GM12878 (cell line): Measurements from ENCODE around the gene ATP2A2. TPM values are rescaled to one million over a fixed set of nuclear protein-coding genes. Genes with fewer than 3 reads are reported as not detected.

Source experiments
- ATAC-seq: fragments of 200-7000 bp; cut with Tn5 transposase; 3 replicates; pipeline ENCODE4 v1.9.1; 2020; ENCODE audit warnings: mild to moderate bottlenecking, moderate library complexity
- BruUV-seq: library from RNA; stranded (reverse); fragments of 400-500 nt; replicated peaks from 2 replicates; lab custom pipeline; 2021; lab: Mats Ljungman, UMichigan
- CTCF ChIA-PET: fragments of 300-600 bp; sonication (Branson Sonifier 250); formaldehyde crosslinking; extraction: SDS; loops from one replicate; lab custom pipeline; 2021; ENCODE audit warnings: inconsistent platforms; lab: Yijun Ruan, JAX
- POLR2A ChIA-PET: fragments of 350-600 bp; formaldehyde crosslinking; extraction: SDS; loops from one replicate; lab custom pipeline; 2021; ENCODE audit warnings: inconsistent platforms; lab: Charles Lee
- RAD21 ChIA-PET: fragments of 300-600 bp; sonication (Branson Sonifier 250); formaldehyde crosslinking; loops from one replicate; lab custom pipeline; 2023; ENCODE audit warnings: antibody characterized with exemption; ENCODE audit not compliant: unreplicated experiment; lab: Charles Lee
- SMC1A ChIA-PET: fragments of 300-600 bp; sonication (Branson Sonifier 250); formaldehyde crosslinking; loops from one replicate; lab custom pipeline; 2023; ENCODE audit not compliant: unreplicated experiment, uncharacterized antibody; lab: Charles Lee
- DNase-seq: peaks from one replicate; pipeline ENCODE4 v3.0.0-alpha.2; 2011; ENCODE audit warnings: low read depth, low spot score
- FAIRE-seq: peaks from 3 replicates; lab custom pipeline; 2011; peaks lifted over from hg19 to GRCh38; lab: Jason Lieb, UNC
- H2AFZ ChIP-seq: 2 replicates; pipeline ENCODE4 v1.6.0; 2011; ENCODE audit warnings: low read depth, low read length, control low read depth; ENCODE audit not compliant: control insufficient read depth
- H3K27ac ChIP-seq: 2 replicates; pipeline ENCODE4 v1.5.1; 2011; ENCODE audit warnings: control low read depth; ENCODE audit not compliant: control insufficient read depth, insufficient read depth
- H3K27me3 ChIP-seq, 2 experiments: replicated peaks in 1 of 2; 2 replicates each; pipeline versions ENCODE4 v1.6.0 to v1.6.1; 2011; ENCODE audit warnings: low read length in 1 of 2; ENCODE audit not compliant: control insufficient read depth in 2 of 2, insufficient read depth in 2 of 2
- H3K36me3 ChIP-seq, 2 experiments: 2 replicates each; pipeline ENCODE4 v1.5.1; 2011; ENCODE audit warnings: low read length in 1 of 2; ENCODE audit not compliant: control insufficient read depth in 2 of 2, insufficient read depth in 2 of 2
- H3K4me1 ChIP-seq: 2 replicates; pipeline ENCODE4 v1.6.1; 2011; ENCODE audit warnings: mild to moderate bottlenecking, low read length, moderate library complexity, mixed read lengths; ENCODE audit not compliant: control insufficient read depth, insufficient read depth
- H3K4me2 ChIP-seq: 2 replicates; pipeline ENCODE4 v1.6.0; 2011; ENCODE audit warnings: control low read depth; ENCODE audit not compliant: control insufficient read depth, insufficient read depth
- H3K4me3 ChIP-seq: fragments of 200-600 bp; sonication (generic); 2 replicates; pipeline ENCODE4 v1.5.1; 2016
- H3K79me2 ChIP-seq: 2 replicates; pipeline ENCODE4 v1.6.0; 2011; ENCODE audit warnings: low read length; ENCODE audit not compliant: control insufficient read depth, insufficient read depth
- H3K9ac ChIP-seq: 2 replicates; pipeline ENCODE4 v1.8.0; 2011; ENCODE audit warnings: low read length, control low read depth, mixed read lengths; ENCODE audit not compliant: control insufficient read depth, insufficient read depth
- H3K9me3 ChIP-seq: replicated peaks from 3 replicates; pipeline ENCODE4 v1.5.1; 2011; ENCODE audit warnings: mild to moderate bottlenecking, low read length; ENCODE audit not compliant: control insufficient read depth, insufficient read depth
- H4K20me1 ChIP-seq: 2 replicates; pipeline ENCODE4 v1.6.0; 2011; ENCODE audit not compliant: control insufficient read depth, insufficient read depth
- CBX5 ChIP-seq: sonication (generic); IDR thresholded peaks from 2 replicates; pipeline ENCODE4 v1.6.1; 2016; ENCODE audit warnings: low read depth, moderate library complexity, mild to moderate bottlenecking, inconsistent platforms
- ESRRA ChIP-seq: IDR thresholded peaks from 2 replicates; pipeline ENCODE4 v1.6.1; 2012; ENCODE audit warnings: mild to moderate bottlenecking, low read length, improper control_type of control experiment
- LARP7 ChIP-seq: fragments of 450-650 bp; IDR thresholded peaks from 2 replicates; pipeline ENCODE4 v1.6.1; 2017; ENCODE audit warnings: mild to moderate bottlenecking
- MEF2B ChIP-seq: fragments of 450-650 bp; IDR thresholded peaks from 2 replicates; pipeline ENCODE4 v1.6.1; 2018; ENCODE audit warnings: mild to moderate bottlenecking, moderate library complexity; ENCODE audit not compliant: partially characterized antibody, poor library complexity, severe bottlenecking
- MXI1 ChIP-seq: fragments of 150-350 bp; IDR thresholded peaks from 2 replicates; pipeline ENCODE4 v1.6.1; 2011; ENCODE audit warnings: low read depth, mild to moderate bottlenecking, inconsistent platforms, low read length, improper control_type of control experiment
- MYB ChIP-seq: fragments of 150-350 bp; IDR thresholded peaks from 2 replicates; pipeline ENCODE4 v1.6.1; 2014; ENCODE audit warnings: mild to moderate bottlenecking, low read depth, low read length, borderline replicate concordance
- RBBP5 ChIP-seq: fragments of 200-600 bp; sonication (generic); conservative IDR thresholded peaks from 2 replicates; pipeline ENCODE4 v1.6.1; 2016
- RCOR1 ChIP-seq: conservative IDR thresholded peaks from 2 replicates; pipeline ENCODE4 v1.6.1; 2012; ENCODE audit warnings: low read depth, low read length, improper control_type of control experiment
- SMAD1 ChIP-seq: fragments of 450-650 bp; IDR thresholded peaks from 2 replicates; pipeline ENCODE4 v1.6.1; 2018; ENCODE audit warnings: mild to moderate bottlenecking, low read depth; ENCODE audit not compliant: partially characterized antibody
- SREBF1 ChIP-seq: IDR thresholded peaks from 2 replicates; pipeline ENCODE4 v1.6.1; 2012; ENCODE audit warnings: mild to moderate bottlenecking, low read length
- STAT1 ChIP-seq: fragments of 450-650 bp; conservative IDR thresholded peaks from 2 replicates; pipeline ENCODE4 v1.6.1; 2014; ENCODE audit warnings: antibody characterized with exemption, mild to moderate bottlenecking
- SUZ12 ChIP-seq: fragments of 200-600 bp; sonication (generic); IDR thresholded peaks from one replicate; pipeline ENCODE4 v1.6.1; 2018; ENCODE audit warnings: antibody characterized with exemption, mild to moderate bottlenecking; ENCODE audit not compliant: unreplicated experiment
- TCF7 ChIP-seq: IDR thresholded peaks from 2 replicates; pipeline ENCODE4 v1.6.1; 2014; ENCODE audit warnings: antibody characterized with exemption, borderline replicate concordance
- ZNF24 ChIP-seq: fragments of 450-650 bp; IDR thresholded peaks from 2 replicates; pipeline ENCODE4 v1.6.1; 2017; ENCODE audit warnings: antibody characterized with exemption, mild to moderate bottlenecking
- WGBS: methylation state at CpG from one replicate; pipeline ENCODE4 v1.1.6; 2016; ENCODE audit warnings: low lambda C conversion rate; ENCODE audit not compliant: insufficient replicate concordance, insufficient coverage; ENCODE audit errors: missing lambda C conversion rate; 5-methylcytosine and 5-hydroxymethylcytosine counted together
- in situ Hi-C: fragments of 300-500 bp; cut with MboI; formaldehyde crosslinking; loops from 9 replicates; pipeline ENCODE4 v1.14.3; 2018; ENCODE audit warnings: mixed read lengths
- intact Hi-C: fragments of 100-400 bp; cut with micrococcal nuclease; formaldehyde crosslinking; loops from one replicate; pipeline ENCODE4 v1.14.2; 2022; ENCODE audit not compliant: unreplicated experiment
- polyA plus RNA-seq, 11 experiments: library from polyadenylated mRNA; depleted of rRNA in 4 of 11; unstranded in 6 of 11; stranded (reverse) in 5 of 11; fragments of >200 nt; fragmentation: Nextera tagmentation in 4 of 11; fragmentation: Illumina TruSeq in 1 of 11; extraction: Ambion mirVana in 4 of 11; extraction: Trizol in 1 of 11; gene quantifications; 1 replicate in 1 of 11; 2 replicates in 10 of 11; pipeline versions ENCODE4 v1.2.1 to v1.2.3, GENCODE V29; 2011 to 2016; ENCODE audit warnings: inconsistent platforms in 2 of 11, missing spikeins in 2 of 11, low read depth in 1 of 11
- total RNA-seq, 4 experiments: library from RNA; depleted of rRNA in 3 of 4; stranded (reverse); fragments of >200 nt in 3 of 4; fragmentation: Illumina TruSeq in 1 of 4; extraction: Trizol in 1 of 4; gene quantifications; 2 replicates each; pipeline versions ENCODE4 v1.2.1 to v1.2.3, GENCODE V29; 2013 to 2021
- TF ChIP-seq, protein P1 (sequence below): IDR thresholded peaks from 2 replicates; pipeline ENCODE4 v1.6.1; 2012; ENCODE audit warnings: low read length, inconsistent platforms

ATP2A2 gene
- total and polyA plus RNA-seq, 10 of the 15 experiments (the other 5 are each of a cell fraction or from before 2014, with no cell fraction given): 3.7 to 133 (median 34.4) TPM

DNA sequence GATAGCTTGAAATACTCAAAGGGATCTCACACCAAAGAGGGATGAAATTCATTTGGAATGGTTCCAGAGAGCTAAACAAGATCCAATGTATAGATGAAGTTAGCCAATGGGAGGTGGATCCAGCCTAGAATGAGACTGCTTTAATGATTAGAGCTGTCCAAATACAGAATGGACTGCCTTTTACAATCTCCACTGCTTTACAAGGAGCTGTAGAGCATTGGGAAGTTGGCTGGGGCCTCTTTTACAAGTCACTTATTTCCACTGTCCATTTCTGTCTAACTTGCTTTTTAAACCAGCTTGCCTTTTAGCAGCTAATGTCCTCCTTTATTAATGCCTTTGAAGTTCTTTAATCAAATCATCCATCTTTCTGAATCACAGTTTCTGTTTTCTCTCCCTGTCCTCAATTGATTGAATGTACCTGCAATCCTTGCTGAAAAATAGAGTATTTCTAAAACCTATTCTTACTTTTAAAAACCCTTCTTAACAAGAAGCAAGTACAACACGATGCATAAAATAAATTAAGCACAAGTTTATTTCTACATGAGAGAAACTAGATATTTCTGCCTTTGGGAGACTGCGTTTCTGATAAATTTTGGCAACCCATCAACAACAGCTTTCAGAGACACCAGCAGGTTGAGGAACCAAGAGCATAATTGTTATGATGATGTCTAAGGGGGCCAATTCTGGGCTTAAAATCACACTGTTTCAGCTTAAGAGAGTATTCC is 3.4 kb upstream of the ATP2A2 start:
- intact Hi-C loops: no loop called here
- POLR2A ChIA-PET: interaction anchor here (0.6 to 1.2 kb wide), 2 partner anchors 14 to 340 kb away, joined by 3 to 4 read pairs; no protein-coding TSS in a partner anchor
- H3K9ac ChIP-seq: no peak overlapping the region

More for the DNA sequence above, 3.4 kb upstream of the ATP2A2 start:
- FAIRE-seq (no peak), DNase-seq (no peak), ATAC-seq (no peak)
- ChIA-PET RAD21 (no interaction called here), SMC1A (interaction anchor here (1.0 to 1.8 kb wide), 2 partner anchors 142 to 153 kb away, joined by 3 to 5 read pairs; no protein-coding TSS in a partner anchor), CTCF (interaction anchor here (1.4 kb wide), 1 partner anchor 176 kb away, joined by 3 read pairs; no protein-coding TSS in a partner anchor)
- 79% methylated on average over 2 of the region's 2 CpGs for WGBS
- peaks cover 5% of the 10 kb centered on the region for H3K4me1 ChIP-seq
- H3K4me3 ChIP-seq: no peak overlapping the region
- in situ Hi-C loops: no loop called here
- no peaks in the 10 kb centered on the region; the same call in 2 of the 3 replicates for H3K9me3 ChIP-seq
- no peaks in the 10 kb centered on the region; a peak in 1 of 4 replicates for H3K27me3 ChIP-seq
- H3K79me2 ChIP-seq: peaks cover 16% of the 10 kb centered on the region
- H3K4me2 ChIP-seq: no peak overlapping the region
- no peak for TF ChIP-seq TCF7
- TF ChIP-seq SMAD1: no peak
- no peak for TF ChIP-seq LARP7
- TF ChIP-seq MYB: no peak
- no peak for TF ChIP-seq STAT1
- no peak for TF ChIP-seq RCOR1
- no peak for TF ChIP-seq MEF2B
- no peak for TF ChIP-seq RBBP5
- no peak for TF ChIP-seq ZNF24
- no peak for TF ChIP-seq SUZ12
- TF ChIP-seq CBX5: no peak
- no peak for TF ChIP-seq MXI1
- TF ChIP-seq, protein P1, sequence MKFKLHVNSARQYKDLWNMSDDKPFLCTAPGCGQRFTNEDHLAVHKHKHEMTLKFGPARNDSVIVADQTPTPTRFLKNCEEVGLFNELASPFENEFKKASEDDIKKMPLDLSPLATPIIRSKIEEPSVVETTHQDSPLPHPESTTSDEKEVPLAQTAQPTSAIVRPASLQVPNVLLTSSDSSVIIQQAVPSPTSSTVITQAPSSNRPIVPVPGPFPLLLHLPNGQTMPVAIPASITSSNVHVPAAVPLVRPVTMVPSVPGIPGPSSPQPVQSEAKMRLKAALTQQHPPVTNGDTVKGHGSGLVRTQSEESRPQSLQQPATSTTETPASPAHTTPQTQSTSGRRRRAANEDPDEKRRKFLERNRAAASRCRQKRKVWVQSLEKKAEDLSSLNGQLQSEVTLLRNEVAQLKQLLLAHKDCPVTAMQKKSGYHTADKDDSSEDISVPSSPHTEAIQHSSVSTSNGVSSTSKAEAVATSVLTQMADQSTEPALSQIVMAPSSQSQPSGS: no peak
- TF ChIP-seq ESRRA: no peak
- no peak for TF ChIP-seq SREBF1
- no peak overlapping the region for H2AFZ ChIP-seq
- H3K27ac ChIP-seq: no peak overlapping the region
- BruUV-seq: no TSS peak
- H3K36me3 ChIP-seq: no peaks in the 10 kb centered on the region
- H4K20me1 ChIP-seq: no peaks in the 10 kb centered on the region
